Measurements from ENCODE around the gene MISP3. TPM values are rescaled to one million over a fixed set of nuclear protein-coding genes. Genes with fewer than 3 reads are reported as not detected.

The MISP3 gene
- polyA plus RNA-seq, 1 donor from 2014 or later = 8.2 TPM

DNA sequence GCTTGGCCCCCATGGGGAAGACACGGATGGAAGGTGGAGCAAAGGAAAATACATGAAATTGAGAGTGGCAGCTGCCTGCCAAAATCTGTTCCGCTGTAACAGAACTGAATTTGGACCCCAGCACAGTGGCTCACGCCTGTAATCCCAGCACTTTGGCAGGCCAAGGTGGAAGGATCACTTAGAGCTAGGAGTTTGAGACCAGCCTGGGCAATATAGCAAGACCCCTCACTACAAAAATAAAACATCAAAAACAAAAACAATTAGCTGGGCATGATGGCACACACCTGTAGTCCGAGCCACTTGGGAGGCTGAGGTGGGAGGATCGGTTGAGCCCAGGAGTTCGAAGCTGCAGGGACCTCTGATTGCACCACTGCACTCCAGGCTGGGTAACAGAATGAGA is 20.1 kb upstream of the MISP3 start:
- Histone ChIP-seq H3K4me2 (ENCODE audit: low read length) (no peak overlapping the region), H3K9me3 (ENCODE audit: low read length) (no peaks in the 10 kb centered on the region), H3K9me2 (ENCODE audit: insufficient read depth, low read length) (no peaks in the 10 kb centered on the region), H4K20me1 (ENCODE audit: insufficient read depth) (no peaks in the 10 kb centered on the region), H2AFZ (ENCODE audit: low read depth, low read length) (no peak overlapping the region), H3K9ac (ENCODE audit: low read length) (no peak overlapping the region), H3K27me3 (ENCODE audit: insufficient read depth, low read depth, low read length) (no peaks in the 10 kb centered on the region), H3K27ac (ENCODE audit: low read length) (no peak overlapping the region), H3K79me2 (replicated peaks; ENCODE audit: insufficient read depth, low read length) (no peaks in the 10 kb centered on the region), H3K4me3 (ENCODE audit: low read length) (no peak overlapping the region), H3F3A (ENCODE audit: insufficient read depth, low read length, poor library complexity, severe bottlenecking) (no peaks in the 10 kb centered on the region), H3K36me3 (ENCODE audit: insufficient read depth, low read length) (no peaks in the 10 kb centered on the region)
- TF ChIP-seq RAD21 (conservative IDR thresholded peaks at IDR 0.05) (no peak), POLR2AphosphoS5 (IDR thresholded peaks at IDR 0.05) (no peak), CTCF (IDR thresholded peaks at IDR 0.05; ENCODE audit: poor library complexity, severe bottlenecking) (no peak)

- Histone ChIP-seq H3K9me2 (ENCODE audit: insufficient read depth, low read length) (no peaks in the 10 kb centered on the region), H3K9ac (ENCODE audit: low read length) (no peak overlapping the region), H4K20me1 (ENCODE audit: insufficient read depth) (no peaks in the 10 kb centered on the region), H3K4me3 (ENCODE audit: low read length) (no peak overlapping the region), H3K36me3 (ENCODE audit: insufficient read depth, low read length) (no peaks in the 10 kb centered on the region), H3K27me3 (ENCODE audit: insufficient read depth, low read depth, low read length) (peaks cover 1% of the 10 kb centered on the region), H3K4me2 (ENCODE audit: low read length) (no peak overlapping the region), H3K9me3 (ENCODE audit: low read length) (no peaks in the 10 kb centered on the region), H3K27ac (ENCODE audit: low read length) (no peak overlapping the region), H3K79me2 (replicated peaks; ENCODE audit: insufficient read depth, low read length) (no peaks in the 10 kb centered on the region), H2AFZ (ENCODE audit: low read depth, low read length) (no peak overlapping the region), H3F3A (ENCODE audit: insufficient read depth, low read length, poor library complexity, severe bottlenecking) (no peaks in the 10 kb centered on the region)
- TF ChIP-seq RAD21 (conservative IDR thresholded peaks at IDR 0.05) (no peak), EP300 (conservative IDR thresholded peaks at IDR 0.05; ENCODE audit: poor library complexity, severe bottlenecking) (no peak), EZH2 (IDR thresholded peaks at IDR 0.05; ENCODE audit: borderline replicate concordance, insufficient read depth, low read length, poor library complexity, severe bottlenecking) (no peak), TAF1 (IDR thresholded peaks at IDR 0.05; ENCODE audit: low read depth) (no peak), SMC3 (conservative IDR thresholded peaks at IDR 0.05; ENCODE audit: poor library complexity) (no peak), CTCF (IDR thresholded peaks at IDR 0.05; ENCODE audit: poor library complexity, severe bottlenecking) (no peak), POLR2AphosphoS5 (IDR thresholded peaks at IDR 0.05) (no peak), MXI1 (conservative IDR thresholded peaks at IDR 0.05; ENCODE audit: poor library complexity, severe bottlenecking) (no peak)
- TF ChIP-seq, protein P1, sequence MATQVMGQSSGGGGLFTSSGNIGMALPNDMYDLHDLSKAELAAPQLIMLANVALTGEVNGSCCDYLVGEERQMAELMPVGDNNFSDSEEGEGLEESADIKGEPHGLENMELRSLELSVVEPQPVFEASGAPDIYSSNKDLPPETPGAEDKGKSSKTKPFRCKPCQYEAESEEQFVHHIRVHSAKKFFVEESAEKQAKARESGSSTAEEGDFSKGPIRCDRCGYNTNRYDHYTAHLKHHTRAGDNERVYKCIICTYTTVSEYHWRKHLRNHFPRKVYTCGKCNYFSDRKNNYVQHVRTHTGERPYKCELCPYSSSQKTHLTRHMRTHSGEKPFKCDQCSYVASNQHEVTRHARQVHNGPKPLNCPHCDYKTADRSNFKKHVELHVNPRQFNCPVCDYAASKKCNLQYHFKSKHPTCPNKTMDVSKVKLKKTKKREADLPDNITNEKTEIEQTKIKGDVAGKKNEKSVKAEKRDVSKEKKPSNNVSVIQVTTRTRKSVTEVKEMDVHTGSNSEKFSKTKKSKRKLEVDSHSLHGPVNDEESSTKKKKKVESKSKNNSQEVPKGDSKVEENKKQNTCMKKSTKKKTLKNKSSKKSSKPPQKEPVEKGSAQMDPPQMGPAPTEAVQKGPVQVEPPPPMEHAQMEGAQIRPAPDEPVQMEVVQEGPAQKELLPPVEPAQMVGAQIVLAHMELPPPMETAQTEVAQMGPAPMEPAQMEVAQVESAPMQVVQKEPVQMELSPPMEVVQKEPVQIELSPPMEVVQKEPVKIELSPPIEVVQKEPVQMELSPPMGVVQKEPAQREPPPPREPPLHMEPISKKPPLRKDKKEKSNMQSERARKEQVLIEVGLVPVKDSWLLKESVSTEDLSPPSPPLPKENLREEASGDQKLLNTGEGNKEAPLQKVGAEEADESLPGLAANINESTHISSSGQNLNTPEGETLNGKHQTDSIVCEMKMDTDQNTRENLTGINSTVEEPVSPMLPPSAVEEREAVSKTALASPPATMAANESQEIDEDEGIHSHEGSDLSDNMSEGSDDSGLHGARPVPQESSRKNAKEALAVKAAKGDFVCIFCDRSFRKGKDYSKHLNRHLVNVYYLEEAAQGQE (IDR thresholded peaks at IDR 0.05; ENCODE audit: borderline replicate concordance) = no peak
Observed at GRCh38 chr19:14053032-14053431, 19.6 kb upstream of the MISP3 start.

Measured in neural cell (in vitro differentiated cells).